Measurements from ENCODE around the gene ZBTB8B.
"Not testable (repeated sequence)": the region's sequence is repeated elsewhere in the genome, so short reads cannot be mapped to it uniquely, and the experiment has no call there.

ZBTB8B gene

DNA sequence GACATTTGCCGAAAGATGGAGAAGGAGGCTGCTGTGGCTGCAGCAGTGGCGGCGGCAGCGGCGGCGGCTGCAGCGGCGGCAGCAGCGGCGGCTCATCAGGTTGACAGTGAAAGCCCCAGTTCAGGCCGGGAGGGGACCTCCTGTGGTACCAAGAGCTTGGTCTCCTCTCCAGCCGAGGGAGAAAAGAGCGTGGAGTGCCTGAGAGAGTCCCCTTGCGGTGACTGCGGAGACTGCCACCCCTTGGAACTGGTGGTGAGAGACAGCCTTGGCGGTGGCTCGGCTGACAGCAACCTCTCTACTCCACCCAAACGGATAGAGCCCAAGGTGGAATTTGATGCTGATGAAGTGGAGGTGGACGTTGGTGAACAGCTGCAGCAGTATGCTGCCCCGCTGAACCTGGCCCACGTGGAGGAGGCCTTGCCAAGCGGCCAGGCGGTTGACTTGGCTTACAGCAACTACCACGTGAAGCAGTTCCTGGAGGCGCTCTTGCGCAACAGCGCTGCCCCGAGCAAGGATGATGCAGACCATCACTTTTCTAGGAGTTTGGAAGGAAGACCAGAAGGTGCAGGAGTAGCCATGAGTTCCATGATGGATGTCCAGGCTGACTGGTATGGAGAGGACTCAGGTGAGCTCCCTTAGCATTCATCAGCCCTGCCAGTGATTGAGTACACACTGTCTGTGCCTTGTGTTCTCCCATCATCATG lies 6.3 kb downstream of the ZBTB8B start:
- no peak for DNase-seq

GRCh38 chr1:32471695-32472362 lies 7.0 kb downstream of the ZBTB8B start:
- no peak for DNase-seq

DNA sequence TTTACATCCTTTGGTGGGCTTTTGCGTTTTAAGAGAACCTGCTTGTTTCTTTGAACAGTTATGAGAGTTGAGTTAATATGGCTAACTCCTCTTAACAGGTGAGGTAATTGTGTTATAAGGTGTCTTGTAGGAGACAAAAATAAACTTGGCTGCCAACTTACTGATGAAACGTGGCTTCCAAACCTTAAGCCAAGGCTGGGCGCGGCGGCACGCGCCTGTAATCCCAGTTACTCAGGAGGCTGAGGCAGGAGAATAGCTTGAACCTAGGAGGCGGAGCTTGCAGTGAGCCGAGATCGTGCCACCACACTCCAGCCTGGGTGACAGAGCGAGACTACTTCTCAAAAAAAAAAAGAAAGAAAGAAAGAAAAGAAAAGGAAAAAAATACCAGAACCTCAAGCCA lies 8.1 kb downstream of the ZBTB8B start:
- DNase-seq, result not testable (repeated sequence)

DNA sequence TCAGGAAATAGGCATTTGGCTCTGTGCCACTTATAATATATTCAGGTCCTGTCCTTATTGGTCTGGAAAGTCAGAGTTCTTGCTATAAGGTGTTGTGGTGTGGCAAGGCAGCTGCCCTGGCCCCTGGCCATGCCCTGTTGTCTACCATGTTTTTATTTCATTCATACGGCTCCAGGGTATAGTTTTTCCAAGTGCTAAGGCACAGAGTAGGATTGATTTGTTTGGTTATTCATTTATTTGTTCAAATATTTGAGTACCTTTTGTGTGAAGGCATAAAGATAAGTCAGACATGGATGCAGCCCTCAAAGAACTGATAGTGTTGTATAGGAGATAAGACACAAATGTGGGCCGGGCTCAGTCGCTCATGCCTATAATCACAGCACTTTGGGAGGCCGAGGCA lies 10.1 kb downstream of the ZBTB8B start:
- no peak for DNase-seq

DNA sequence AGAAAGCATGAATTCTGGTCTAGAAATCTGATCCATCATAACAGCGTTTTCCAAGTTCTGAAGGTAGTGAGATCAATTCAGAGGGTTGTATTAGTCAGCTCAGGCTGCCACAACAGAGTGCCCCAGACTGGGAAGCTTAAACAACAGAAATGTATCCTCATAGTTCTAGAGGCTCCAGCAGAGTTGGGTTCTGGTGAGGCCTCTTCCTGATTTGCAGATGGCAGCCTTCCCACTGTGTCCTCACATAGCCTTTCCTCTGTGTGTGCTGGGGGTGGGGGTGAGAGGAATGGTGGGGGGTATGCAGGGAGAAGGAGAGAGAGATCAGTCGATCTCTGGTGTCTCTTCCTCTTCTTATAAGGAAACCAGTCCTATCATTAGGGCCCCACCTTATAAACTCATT lies 15.1 kb downstream of the ZBTB8B start:
- DNase-seq, result no peak

- DNase-seq, result no peak
Measured at GRCh38 chr1:32480761-32481160, 15.9 kb downstream of the ZBTB8B start.

DNA sequence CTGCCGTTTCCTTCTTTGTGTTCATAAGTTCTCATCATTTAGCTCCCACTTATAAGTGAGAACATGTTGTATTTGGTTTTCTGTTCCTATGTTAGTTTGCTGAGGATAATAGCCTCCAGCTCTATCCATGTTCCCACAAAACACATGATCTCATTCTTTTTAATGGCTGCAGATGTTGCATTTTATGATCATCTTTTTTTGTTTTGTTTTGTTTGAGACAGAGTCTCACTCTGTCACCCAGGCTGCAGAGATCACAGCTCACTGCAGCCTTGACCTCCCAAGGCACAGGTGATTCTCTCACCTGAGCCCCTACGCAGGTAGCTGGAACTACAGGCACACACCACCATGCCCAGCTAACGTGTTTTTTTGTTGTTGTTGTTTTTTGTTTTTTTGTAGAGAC lies 16.9 kb downstream of the ZBTB8B start:
- not testable (repeated sequence) for DNase-seq

DNA sequence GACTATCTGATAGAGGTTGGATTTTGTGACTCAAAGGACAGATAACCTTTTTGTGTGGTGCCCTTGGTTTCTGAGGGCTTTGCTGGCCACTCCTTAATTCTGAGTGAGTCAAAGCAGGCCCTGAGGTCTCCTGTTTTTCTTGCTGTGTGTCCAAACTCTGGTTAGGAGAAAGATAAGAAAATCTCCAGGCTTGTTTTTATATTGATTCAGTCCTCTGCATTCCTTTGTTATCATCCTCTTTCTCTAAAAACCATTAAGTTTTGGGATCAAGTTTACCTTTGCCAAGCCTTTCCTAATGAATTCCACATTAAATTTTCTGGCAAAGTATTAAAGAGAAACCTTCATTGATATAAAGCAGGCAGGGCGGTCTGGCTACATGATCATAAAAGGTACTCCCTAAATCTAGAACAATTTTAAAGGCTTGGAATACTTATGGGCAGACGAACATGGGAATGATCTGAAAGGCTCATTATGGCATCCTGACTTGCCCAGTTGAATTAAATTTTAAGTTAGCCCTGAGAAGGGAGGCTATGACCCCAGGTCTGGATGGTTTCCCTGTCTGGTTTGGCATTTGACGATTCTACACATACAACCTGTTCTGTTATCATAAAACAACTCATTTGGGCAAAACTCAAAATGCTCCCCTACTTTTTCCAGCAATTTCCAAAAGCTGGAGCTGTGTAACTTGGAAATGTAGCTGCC lies 20.8 kb downstream of the ZBTB8B start:
- no peak for DNase-seq

GRCh38 chr1:32486463-32487113 lies 21.7 kb downstream of the ZBTB8B start:
- DNase-seq, result no peak

GRCh38 chr1:32487182-32487581 lies 22.3 kb downstream of the ZBTB8B start:
- no peak for DNase-seq

GRCh38 chr1:32489774-32490454 lies 25.0 kb downstream of the ZBTB8B start:
- DNase-seq, result no peak

DNA sequence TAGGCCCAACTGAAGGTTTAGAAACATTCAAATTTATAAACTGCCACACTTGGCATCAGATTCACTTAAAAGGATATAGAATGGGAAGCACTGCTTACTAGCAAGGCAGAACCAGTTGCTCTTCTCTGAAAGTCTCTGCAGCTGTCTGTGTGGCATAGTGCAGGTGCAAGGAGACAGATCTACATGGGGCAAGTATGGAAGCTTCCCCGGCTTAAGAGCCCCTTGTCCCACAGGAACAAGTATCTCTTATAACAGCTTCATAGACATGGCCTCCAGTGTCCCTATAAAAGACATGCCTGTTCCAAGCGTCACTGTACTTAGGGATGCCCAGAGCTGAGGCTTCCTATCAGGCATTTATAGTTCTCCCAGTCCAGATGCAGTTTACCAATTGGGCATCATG lies 26.5 kb downstream of the ZBTB8B start:
- DNase-seq, result no peak

DNA sequence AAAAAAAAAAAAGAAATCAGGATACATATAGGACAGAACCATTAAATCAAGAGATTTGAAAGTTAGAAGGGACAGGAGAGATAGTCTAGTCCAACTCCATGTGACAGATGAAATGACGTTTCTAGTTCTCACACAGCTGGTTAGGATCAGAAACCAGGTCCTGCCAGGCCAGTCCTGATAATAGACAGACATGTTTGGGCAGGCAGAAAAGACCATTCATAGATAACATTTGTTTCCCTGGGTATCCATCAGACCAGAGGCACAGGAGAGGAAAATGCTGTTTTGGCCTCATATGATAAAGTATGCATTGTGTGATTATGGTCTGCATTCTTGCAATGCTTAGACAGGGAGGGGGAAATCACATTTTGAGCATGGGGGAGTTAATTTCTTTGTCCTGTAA lies 29.3 kb downstream of the ZBTB8B start:
- DNase-seq, result no peak

DNA sequence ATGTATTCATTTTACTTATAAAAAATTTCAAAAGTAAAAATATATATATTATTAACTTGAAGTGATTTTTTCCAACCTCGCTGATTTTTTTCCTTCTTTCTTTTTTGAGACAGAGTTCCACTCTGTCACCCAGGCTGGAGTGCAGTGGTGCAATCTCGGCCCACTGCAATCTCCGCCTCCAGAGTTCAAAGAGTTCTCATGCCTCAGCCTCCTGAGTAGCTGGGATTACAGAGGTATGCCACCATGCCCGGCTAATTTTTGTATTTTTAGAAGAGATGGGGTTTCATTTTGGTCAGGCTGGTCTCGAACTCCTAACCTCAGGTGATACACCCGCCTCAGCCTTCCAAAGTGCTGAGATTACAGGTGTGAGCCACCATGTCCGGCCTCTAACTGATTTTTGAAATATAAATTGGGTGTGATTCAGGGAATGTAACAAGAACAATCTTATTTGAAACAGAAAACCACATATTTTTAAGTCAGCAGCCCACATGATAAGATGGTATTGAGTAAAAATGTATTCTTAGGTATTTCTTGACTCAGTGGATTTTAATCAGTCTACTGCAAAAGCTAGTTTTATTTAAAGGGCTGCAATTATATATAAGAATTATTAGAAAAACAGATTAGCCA lies 30.0 kb downstream of the ZBTB8B start:
- DNase-seq, result no peak

DNA sequence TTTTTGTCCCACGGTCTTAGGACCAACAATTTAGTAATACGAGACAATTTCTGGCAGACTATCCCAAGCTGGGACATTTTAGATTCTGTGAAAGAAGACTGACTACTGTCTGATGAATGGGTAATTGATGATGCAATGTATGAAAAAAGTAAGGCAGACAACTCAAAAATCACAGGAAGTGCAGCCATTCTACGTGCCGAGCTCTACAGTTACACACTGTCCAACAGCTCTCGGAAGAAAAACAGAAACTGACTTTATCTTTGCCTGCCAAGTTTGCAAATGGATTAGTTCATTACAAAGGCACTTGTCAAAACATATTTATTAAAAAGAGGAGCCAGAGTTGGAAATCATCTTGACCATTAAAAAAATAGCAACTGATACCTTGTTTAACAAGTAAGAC lies 31.3 kb downstream of the ZBTB8B start:
- DNase-seq, result no peak

DNA sequence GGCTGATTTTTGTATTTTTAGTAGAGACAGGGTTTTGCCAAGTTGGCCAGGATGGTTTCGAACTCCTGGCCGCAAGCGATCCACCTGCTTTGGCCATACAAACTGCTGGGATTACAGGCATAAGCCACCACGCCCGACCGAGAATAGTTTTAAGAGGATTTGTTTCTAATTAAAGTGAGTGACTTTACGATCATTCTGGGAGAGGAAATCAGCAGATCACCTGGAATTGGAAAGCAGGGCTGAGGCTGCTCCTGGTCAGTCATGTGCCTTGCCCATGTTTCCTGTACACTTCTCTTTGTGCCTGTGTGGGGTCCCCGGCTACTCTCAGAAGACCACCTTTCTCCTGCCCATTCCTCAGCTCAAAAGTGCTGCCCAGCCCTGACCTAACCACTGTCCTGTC lies 33.9 kb downstream of the ZBTB8B start:
- no peak for DNase-seq

DNA sequence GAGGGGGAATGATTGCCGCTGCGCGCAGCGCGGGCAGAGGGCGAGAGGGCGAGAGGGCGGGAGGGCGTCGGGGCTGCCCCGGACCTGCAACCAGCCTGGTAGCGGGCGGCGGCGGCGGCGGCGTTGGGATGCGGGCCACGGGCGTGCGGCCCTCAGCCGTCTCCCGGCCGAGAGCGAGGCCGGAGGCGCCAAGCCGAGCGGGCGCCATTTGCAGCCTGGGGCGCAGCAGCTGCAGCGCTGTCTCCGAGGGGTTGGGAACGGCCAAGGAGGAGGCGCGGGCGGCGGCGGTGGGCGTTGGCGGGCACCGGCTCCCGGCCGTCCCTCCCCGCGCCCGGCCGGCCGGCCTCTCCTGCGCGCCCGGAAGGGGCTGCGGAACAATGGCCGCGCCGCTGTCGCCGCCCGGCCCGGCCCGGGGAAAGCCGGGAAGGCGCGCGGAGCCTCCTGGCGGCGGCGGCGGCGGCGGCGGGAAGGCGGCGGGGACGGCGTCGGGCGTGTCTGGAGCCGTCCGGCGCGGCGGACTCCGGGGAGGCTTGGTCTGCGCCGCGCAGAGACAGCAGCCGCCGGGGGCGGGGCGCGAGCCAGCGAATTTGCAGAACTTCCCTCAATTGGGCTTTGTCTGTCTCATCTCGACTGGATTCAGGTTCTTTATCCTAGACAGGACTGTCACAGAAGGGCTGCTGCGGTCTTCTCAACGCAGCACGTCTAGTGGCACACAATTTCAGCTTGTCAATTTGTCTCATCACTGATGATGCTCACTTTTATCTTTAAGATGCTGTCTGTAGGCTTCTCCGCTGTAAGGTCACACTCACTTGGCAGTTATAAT lies 35.7 kb downstream of the ZBTB8B start:
- peak; percentile 45 for DNase-seq

GRCh38 chr1:32501865-32502264 lies 37.0 kb downstream of the ZBTB8B start:
- no peak for DNase-seq

DNA sequence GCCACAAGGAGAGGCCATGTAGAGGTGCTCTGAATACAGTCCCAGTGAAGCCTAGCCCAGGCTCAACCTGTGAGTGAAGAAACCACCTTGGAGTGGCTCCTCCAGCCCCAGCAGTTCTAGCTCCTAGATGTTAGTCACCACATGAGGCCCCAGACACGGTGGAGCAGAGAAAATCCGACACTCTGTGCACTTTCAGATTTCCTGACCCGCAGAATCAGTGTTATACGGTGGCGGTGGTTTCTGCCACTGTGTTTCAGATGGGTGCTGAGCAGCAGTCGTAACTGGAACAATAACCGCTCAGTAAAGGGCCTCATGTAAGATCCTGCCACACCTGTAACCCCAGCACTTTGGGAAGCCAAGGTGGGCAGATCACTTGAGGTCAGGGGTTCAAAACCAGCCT lies 38.3 kb downstream of the ZBTB8B start:
- DNase-seq, result no peak

DNA sequence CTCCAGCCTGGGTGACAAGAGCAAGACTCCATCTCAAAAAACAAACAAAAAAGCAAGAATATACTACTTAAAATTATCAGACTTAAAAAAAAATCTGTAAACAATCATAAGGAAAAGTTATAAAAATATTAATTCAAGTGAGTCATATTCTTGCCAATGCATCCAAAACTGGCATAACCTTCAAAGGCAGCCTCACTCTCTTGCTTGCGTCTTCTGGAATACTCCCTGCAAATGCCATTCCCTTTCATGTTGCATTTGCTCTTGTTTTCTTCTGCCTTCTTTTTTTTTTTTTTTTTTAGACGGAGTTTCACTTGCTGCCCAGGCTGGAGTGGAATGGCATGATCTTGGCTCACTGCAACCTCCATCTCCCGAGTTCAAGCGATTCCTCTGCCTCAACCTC lies 42.1 kb downstream of the ZBTB8B start:
- DNase-seq, result no peak

- DNase-seq, result no peak
Measured at GRCh38 chr1:32508761-32509160, 43.9 kb downstream of the ZBTB8B start.

DNA sequence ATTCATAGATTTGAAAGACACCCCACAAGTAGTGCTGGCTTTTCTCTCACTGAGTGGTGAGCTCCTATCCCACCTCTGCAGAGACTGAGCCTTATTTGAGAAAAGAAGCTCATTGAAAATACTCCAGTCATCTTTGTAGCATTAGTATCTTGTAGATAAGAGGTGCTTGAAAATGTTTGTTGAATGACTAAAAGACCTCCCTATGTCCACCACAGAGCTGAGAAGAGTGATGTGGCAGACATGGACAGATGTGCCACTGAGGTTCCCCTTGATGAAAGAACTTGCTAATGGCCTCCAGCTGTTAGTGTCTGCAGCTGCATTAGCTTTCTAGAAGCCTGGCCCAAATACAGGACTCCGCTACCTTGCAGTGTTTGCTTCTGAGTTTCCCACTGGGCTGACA lies 45.1 kb downstream of the ZBTB8B start:
- DNase-seq, result no peak
